ENCODE data around the gene ZBTB42.

- no peak for TF ChIP-seq POLR2AphosphoS5 (IDR thresholded peaks at IDR 0.05; ENCODE audit: low read depth, low read length)
- TF ChIP-seq REST (IDR thresholded peaks at IDR 0.05; ENCODE audit: insufficient read depth in 1 of 2, low read depth in 2 of 2, low read length in 1 of 2), result no peak
Observed at GRCh38 chr14:104777808-104778249, 23.1 kb upstream of the ZBTB42 start.
